H9 (cell line): Measurements from ENCODE around the gene STK32B. TPM values are rescaled to one million over a fixed set of nuclear protein-coding genes. Genes with fewer than 3 reads are reported as not detected.

Source experiments
- DNase-seq: peaks from one replicate; pipeline ENCODE4 v3.0.0-alpha.2; 2017
- H2AFZ ChIP-seq: one replicate; pipeline ENCODE4 v1.6.1; 2013; ENCODE audit warnings: mild to moderate bottlenecking, low read length, control low read depth, moderate library complexity
- H2AK5ac ChIP-seq: 2 replicates; pipeline ENCODE4 v1.6.1; 2013; ENCODE audit warnings: low read length, control low read depth, mixed read lengths; ENCODE audit not compliant: insufficient read length
- H2BK120ac ChIP-seq: one replicate; pipeline ENCODE4 v1.6.1; 2013; ENCODE audit warnings: low read depth, mild to moderate bottlenecking, low read length, control low read depth, inconsistent platforms; ENCODE audit not compliant: poor library complexity, severe bottlenecking
- H2BK12ac ChIP-seq: 2 replicates; pipeline ENCODE4 v1.6.1; 2013; ENCODE audit warnings: low read length, control low read depth, mixed read lengths, low read depth; ENCODE audit not compliant: insufficient read length
- H2BK15ac ChIP-seq: 2 replicates; pipeline ENCODE4 v1.6.1; 2013; ENCODE audit warnings: low read depth, low read length, control low read depth
- H2BK20ac ChIP-seq: one replicate; pipeline ENCODE4 v1.6.1; 2013; ENCODE audit warnings: low read depth, mild to moderate bottlenecking, low read length, control low read depth, inconsistent platforms; ENCODE audit not compliant: poor library complexity, severe bottlenecking
- H2BK5ac ChIP-seq: 2 replicates; pipeline ENCODE4 v1.6.1; 2013; ENCODE audit warnings: low read length, control low read depth, mixed read lengths; ENCODE audit not compliant: insufficient read length
- H3K14ac ChIP-seq: 2 replicates; pipeline ENCODE4 v1.6.1; 2013; ENCODE audit warnings: low read length, control low read depth; ENCODE audit not compliant: insufficient read depth
- H3K18ac ChIP-seq: 2 replicates; pipeline ENCODE4 v1.6.1; 2013; ENCODE audit warnings: low read depth, mild to moderate bottlenecking, mixed read lengths, low read length, control low read depth; ENCODE audit not compliant: insufficient read length
- H3K23ac ChIP-seq: 2 replicates; pipeline ENCODE4 v1.6.1; 2013; ENCODE audit warnings: low read length, control low read depth, mixed read lengths, low read depth; ENCODE audit not compliant: insufficient read length
- H3K23me2 ChIP-seq: 2 replicates; pipeline ENCODE4 v1.6.1; 2013; ENCODE audit warnings: low read depth, mild to moderate bottlenecking, mixed read lengths, low read length, control low read depth; ENCODE audit not compliant: insufficient read length, poor library complexity, severe bottlenecking
- H3K27ac ChIP-seq: 2 replicates; pipeline ENCODE4 v1.5.1; 2013; ENCODE audit warnings: low read length, control low read depth, mixed read lengths, low read depth; ENCODE audit not compliant: insufficient read length
- H3K27me3 ChIP-seq: 2 replicates; pipeline ENCODE4 v1.6.1; 2013; ENCODE audit warnings: low read length, control low read depth, inconsistent platforms; ENCODE audit not compliant: insufficient read depth
- H3K4ac ChIP-seq: 2 replicates; pipeline ENCODE4 v1.6.1; 2013; ENCODE audit warnings: low read depth, mild to moderate bottlenecking, control low read depth, inconsistent platforms, low read length, moderate library complexity
- H3K4me1 ChIP-seq: 2 replicates; pipeline ENCODE4 v1.6.1; 2013; ENCODE audit warnings: low read length, control low read depth, inconsistent platforms; ENCODE audit not compliant: insufficient read depth
- H3K4me2 ChIP-seq: 2 replicates; pipeline ENCODE4 v1.6.1; 2013; ENCODE audit warnings: low read length, control low read depth, mixed read lengths; ENCODE audit not compliant: insufficient read length, insufficient read depth
- H3K56ac ChIP-seq: 2 replicates; pipeline ENCODE4 v1.6.1; 2013; ENCODE audit warnings: low read depth, mild to moderate bottlenecking, mixed read lengths, low read length, control low read depth; ENCODE audit not compliant: insufficient read length
- H3K79me1 ChIP-seq: 2 replicates; pipeline ENCODE4 v1.6.1; 2013; ENCODE audit warnings: low read depth, mild to moderate bottlenecking, moderate library complexity, low read length, control low read depth, inconsistent platforms; ENCODE audit not compliant: insufficient read depth, poor library complexity, severe bottlenecking
- H3K79me2 ChIP-seq: 2 replicates; pipeline ENCODE4 v1.6.1; 2013; ENCODE audit warnings: low read length, control low read depth, inconsistent platforms; ENCODE audit not compliant: insufficient read depth
- H3K9ac ChIP-seq: 2 replicates; pipeline ENCODE4 v1.6.1; 2013; ENCODE audit warnings: low read length, control low read depth, mixed read lengths; ENCODE audit not compliant: insufficient read length; ENCODE audit errors: extremely low read depth
- H3K9me3 ChIP-seq: one replicate; pipeline ENCODE4 v1.6.1; 2013; ENCODE audit warnings: low read depth, low read length, inconsistent platforms; ENCODE audit not compliant: control insufficient read depth
- H3T11ph ChIP-seq: one replicate; pipeline ENCODE4 v1.6.1; 2013; ENCODE audit warnings: mild to moderate bottlenecking, low read length, control low read depth, inconsistent platforms
- H4K20me1 ChIP-seq: one replicate; pipeline ENCODE4 v1.6.1; 2013; ENCODE audit not compliant: control insufficient read depth, insufficient read length, insufficient read depth
- H4K5ac ChIP-seq: 2 replicates; pipeline ENCODE4 v1.6.1; 2013; ENCODE audit warnings: low read depth, mild to moderate bottlenecking, mixed read lengths, low read length, control low read depth; ENCODE audit not compliant: insufficient read length
- H4K8ac ChIP-seq: replicated peaks from 2 replicates; pipeline ENCODE4 v1.6.1; 2013; ENCODE audit warnings: low read length, control low read depth, mixed read lengths, low read depth; ENCODE audit not compliant: insufficient read length
- H4K91ac ChIP-seq: 2 replicates; pipeline ENCODE4 v1.6.1; 2013; ENCODE audit warnings: low read depth, mild to moderate bottlenecking, moderate library complexity, mixed read lengths, low read length, control low read depth; ENCODE audit not compliant: insufficient read length
- H3K27ac Mint-ChIP-seq, 3 experiments: 2 replicates in 2 of 3; 3 replicates in 1 of 3; pipeline ENCODE4 v1.8.0; 2020 to 2021; ENCODE audit warnings: mixed read lengths in 3 of 3, mild to moderate bottlenecking in 1 of 3, moderate library complexity in 1 of 3
- H3K27me3 Mint-ChIP-seq: 2 replicates; pipeline ENCODE4 v1.8.0; 2021; ENCODE audit warnings: low read depth, mild to moderate bottlenecking, moderate library complexity, mixed read lengths
- H3K36me3 Mint-ChIP-seq, 3 experiments: 2 replicates in 2 of 3; 3 replicates in 1 of 3; pipeline ENCODE4 v1.8.0; 2020 to 2021; ENCODE audit warnings: low read depth in 3 of 3, mixed read lengths in 3 of 3; ENCODE audit not compliant: insufficient read depth in 1 of 3
- H3K4me1 Mint-ChIP-seq, 2 experiments: 2 replicates each; pipeline ENCODE4 v1.8.0; 2020; ENCODE audit warnings: mixed read lengths in 2 of 2
- H3K4me3 Mint-ChIP-seq, 2 experiments: 2 replicates in 1 of 2; 3 replicates in 1 of 2; pipeline ENCODE4 v1.8.0; 2020 to 2021; ENCODE audit warnings: mild to moderate bottlenecking in 2 of 2, mixed read lengths in 2 of 2, moderate library complexity in 1 of 2
- H3K9me3 Mint-ChIP-seq, 2 experiments: 2 replicates in 1 of 2; 3 replicates in 1 of 2; pipeline ENCODE4 v1.8.0; 2020; ENCODE audit warnings: mild to moderate bottlenecking in 2 of 2, mixed read lengths in 2 of 2, moderate library complexity in 1 of 2
- CTCF ChIP-seq: fragments of 200-600 bp; sonication (generic); conservative IDR thresholded peaks from 3 replicates; pipeline ENCODE4 v1.8.0; 2021; ENCODE audit warnings: antibody characterized with exemption, mild to moderate bottlenecking
- WGBS: extraction: QIAGEN DNeasy Blood & Tissue Kit; methylation state at CpG from one replicate; pipeline ENCODE4 v1.1.7; 2013; ENCODE audit warnings: missing lambda C conversion rate, low lambda C conversion rate, mixed read lengths; ENCODE audit not compliant: insufficient read length; ENCODE audit errors: extremely low coverage; 5-methylcytosine and 5-hydroxymethylcytosine counted together
- total RNA-seq: library from RNA; stranded (reverse); gene quantifications from 2 replicates; pipeline ENCODE4 v1.2.1, GENCODE V29; 2021

Gene STK32B
- total RNA-seq, 1 experiment from 2014 or later: 1.0 TPM

- no peak overlapping the region for H4K8ac ChIP-seq
- no peak overlapping the region for H3K14ac ChIP-seq
- H3K9me3 Mint-ChIP-seq: peaks cover 0 to 2% of the 10 kb centered on the region in 2 experiments; a peak in 3 of 5 replicates
- no peaks in the 10 kb centered on the region for H3K9me3 ChIP-seq
- no peak overlapping the region for H2BK20ac ChIP-seq
- no peak overlapping the region for H3K4me3 Mint-ChIP-seq
- no peaks in the 10 kb centered on the region for H3K79me2 ChIP-seq
- no peak overlapping the region for H3T11ph ChIP-seq
- DNase-seq: no peak
- H2AFZ ChIP-seq: no peak overlapping the region
- H3K23me2 ChIP-seq: no peaks in the 10 kb centered on the region
- no peak overlapping the region for H3K9ac ChIP-seq
- peaks cover 3% of the 10 kb centered on the region; the same call in 1 of the 2 replicates for H3K27me3 Mint-ChIP-seq
- no peak overlapping the region for H3K56ac ChIP-seq
- TF ChIP-seq CTCF: no peak
- H4K91ac ChIP-seq: no peak overlapping the region
- no CpG with 5 or more reads among the region's 2 CpGs for WGBS
- H2BK12ac ChIP-seq: no peak overlapping the region
- no peak overlapping the region for H2BK15ac ChIP-seq
- H2BK5ac ChIP-seq: no peak overlapping the region
- H3K4me2 ChIP-seq: no peak overlapping the region
- no peaks in the 10 kb centered on the region for H3K27me3 ChIP-seq
- no peak overlapping the region for H2BK120ac ChIP-seq
- no peak overlapping the region for H2AK5ac ChIP-seq
- no peak overlapping the region for H4K5ac ChIP-seq
- H3K27ac ChIP-seq: no peak overlapping the region
- peaks cover 0 to 6% of the 10 kb centered on the region in 2 experiments; a peak in 1 of 4 replicates for H3K4me1 Mint-ChIP-seq
- H3K36me3 Mint-ChIP-seq: peaks cover 0 to 3% (median 0%) of the 10 kb centered on the region in 3 experiments; a peak in 1 of 7 replicates
- H3K79me1 ChIP-seq: no peaks in the 10 kb centered on the region
- no peak overlapping the region for H3K23ac ChIP-seq
- H3K18ac ChIP-seq: no peak overlapping the region
- no peak overlapping the region for H3K27ac Mint-ChIP-seq
- H3K4ac ChIP-seq: no peak overlapping the region
- H3K4me1 ChIP-seq: no peaks in the 10 kb centered on the region
- no peaks in the 10 kb centered on the region for H4K20me1 ChIP-seq
Measured at GRCh38 chr4:5277079-5277478, 225.8 kb downstream of the STK32B start.
